ENCODE measurements around the gene ADRM1.

Gene ADRM1

DNA sequence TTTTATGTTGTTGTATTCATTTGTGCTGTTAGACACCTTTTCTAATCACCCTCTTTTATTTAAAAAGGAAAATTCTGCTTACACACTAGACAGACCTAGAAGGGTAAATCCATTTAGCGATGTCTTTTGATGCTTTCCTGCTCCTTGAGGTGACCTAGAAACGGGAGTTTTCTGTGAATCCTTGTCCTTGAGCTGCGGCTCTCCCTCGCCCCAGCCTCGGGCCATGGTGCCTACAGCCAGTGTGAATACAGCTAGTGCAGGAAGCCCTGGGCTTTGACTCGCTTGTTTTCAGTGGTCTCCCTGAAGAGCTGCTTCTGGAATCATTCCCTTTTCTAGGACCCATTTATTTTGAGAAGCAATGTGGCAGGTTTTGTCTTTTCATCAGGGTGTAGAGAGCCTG, 17.6 kb upstream of the ADRM1 start:
- H3K4me3 ChIP-seq (replicated peaks in 1 of 2; ENCODE audit: low read depth in 2 of 2, low read length in 2 of 2): no peak overlapping the region
- no peak for DNase-seq (ENCODE audit: low read depth in 2 of 2)
- TF ChIP-seq, protein P1, sequence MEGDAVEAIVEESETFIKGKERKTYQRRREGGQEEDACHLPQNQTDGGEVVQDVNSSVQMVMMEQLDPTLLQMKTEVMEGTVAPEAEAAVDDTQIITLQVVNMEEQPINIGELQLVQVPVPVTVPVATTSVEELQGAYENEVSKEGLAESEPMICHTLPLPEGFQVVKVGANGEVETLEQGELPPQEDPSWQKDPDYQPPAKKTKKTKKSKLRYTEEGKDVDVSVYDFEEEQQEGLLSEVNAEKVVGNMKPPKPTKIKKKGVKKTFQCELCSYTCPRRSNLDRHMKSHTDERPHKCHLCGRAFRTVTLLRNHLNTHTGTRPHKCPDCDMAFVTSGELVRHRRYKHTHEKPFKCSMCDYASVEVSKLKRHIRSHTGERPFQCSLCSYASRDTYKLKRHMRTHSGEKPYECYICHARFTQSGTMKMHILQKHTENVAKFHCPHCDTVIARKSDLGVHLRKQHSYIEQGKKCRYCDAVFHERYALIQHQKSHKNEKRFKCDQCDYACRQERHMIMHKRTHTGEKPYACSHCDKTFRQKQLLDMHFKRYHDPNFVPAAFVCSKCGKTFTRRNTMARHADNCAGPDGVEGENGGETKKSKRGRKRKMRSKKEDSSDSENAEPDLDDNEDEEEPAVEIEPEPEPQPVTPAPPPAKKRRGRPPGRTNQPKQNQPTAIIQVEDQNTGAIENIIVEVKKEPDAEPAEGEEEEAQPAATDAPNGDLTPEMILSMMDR (IDR thresholded peaks at IDR 0.05; ENCODE audit: low read depth, low read length): no peak

DNA sequence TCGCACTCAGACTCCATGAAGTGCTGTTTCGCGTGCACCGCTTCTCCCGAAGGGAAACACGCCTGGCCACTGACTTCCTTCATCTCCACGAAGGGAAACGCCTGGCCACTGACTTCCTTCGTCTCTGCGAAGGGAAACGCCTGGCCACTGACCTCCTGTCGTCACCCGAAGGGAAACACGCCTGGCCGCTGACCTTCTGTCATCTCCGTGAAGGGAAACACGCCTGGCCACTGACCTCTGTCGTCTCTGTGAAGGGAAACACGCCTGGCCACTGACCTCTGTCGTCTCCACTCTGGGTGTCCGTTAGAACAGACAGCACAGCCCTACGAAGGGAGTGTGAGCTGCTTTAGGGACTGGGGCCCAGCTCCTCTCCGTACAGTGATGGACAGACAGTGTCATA, 17.1 kb upstream of the ADRM1 start:
- H3K4me3 ChIP-seq (replicated peaks in 1 of 2; ENCODE audit: low read depth in 2 of 2, low read length in 2 of 2): no peak overlapping the region
- TF ChIP-seq, protein P1 (IDR thresholded peaks at IDR 0.05; ENCODE audit: low read depth, low read length): no peak
- DNase-seq (ENCODE audit: low read depth in 2 of 2): no peak

DNA sequence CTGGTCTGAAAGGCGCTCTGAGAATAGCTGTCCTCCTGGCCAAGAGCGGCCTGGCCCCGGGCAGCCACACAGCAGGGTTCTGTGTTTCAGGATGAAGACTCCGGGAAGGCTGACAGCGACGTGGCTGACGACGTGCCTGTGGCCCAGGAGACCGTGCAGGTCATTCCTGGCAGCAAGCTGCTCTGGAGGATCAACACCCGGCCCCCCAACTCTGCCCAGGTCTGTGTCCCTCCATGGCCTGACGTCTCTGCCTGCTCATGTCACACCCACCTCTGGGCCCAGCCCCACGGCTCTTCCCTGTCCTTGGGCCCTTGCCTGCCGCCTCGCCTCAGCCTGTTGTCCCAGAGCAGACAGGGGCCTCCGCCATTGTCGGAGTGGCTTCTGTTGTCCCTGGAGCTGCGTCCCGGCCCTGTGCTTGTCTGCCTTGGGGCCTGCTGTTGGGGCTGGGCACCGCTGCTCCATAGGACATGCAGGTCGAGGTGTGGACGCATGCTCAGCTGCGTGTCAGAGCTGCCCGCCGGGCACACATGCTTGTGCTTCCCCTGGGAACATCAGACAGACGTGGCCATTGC, 16.2 kb upstream of the ADRM1 start:
- no peak for DNase-seq (ENCODE audit: low read depth in 2 of 2)
- TF ChIP-seq, protein P1 (IDR thresholded peaks at IDR 0.05; ENCODE audit: low read depth, low read length): no peak

DNA sequence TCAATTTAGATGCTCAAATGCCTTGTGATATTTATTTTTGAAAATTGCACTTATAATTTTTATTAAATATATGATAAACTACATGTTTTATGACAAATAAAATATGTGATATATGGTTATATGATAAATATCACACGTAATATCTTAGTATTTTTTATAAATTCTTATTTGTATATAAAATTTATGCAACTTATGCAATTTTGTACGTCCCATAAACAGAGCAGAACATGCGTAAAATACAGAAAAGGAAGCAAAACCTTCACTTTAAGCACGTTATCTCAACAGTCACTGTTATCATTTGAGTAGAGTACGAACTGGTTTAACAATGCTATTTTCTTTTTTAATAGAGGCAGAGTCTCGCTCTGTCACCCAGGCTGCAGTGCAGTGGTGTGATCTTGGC, 15.7 kb upstream of the ADRM1 start:
- no peak overlapping the region for H3K4me3 ChIP-seq (replicated peaks in 1 of 2; ENCODE audit: low read depth in 2 of 2, low read length in 2 of 2)
- DNase-seq (ENCODE audit: low read depth in 2 of 2): no peak
- TF ChIP-seq, protein P1 (IDR thresholded peaks at IDR 0.05; ENCODE audit: low read depth, low read length): no peak

More for the DNA sequence above, 16.2 kb upstream of the ADRM1 start:
- no peak overlapping the region for H3K4me3 ChIP-seq (replicated peaks in 1 of 2; ENCODE audit: low read depth in 2 of 2, low read length in 2 of 2)

DNA sequence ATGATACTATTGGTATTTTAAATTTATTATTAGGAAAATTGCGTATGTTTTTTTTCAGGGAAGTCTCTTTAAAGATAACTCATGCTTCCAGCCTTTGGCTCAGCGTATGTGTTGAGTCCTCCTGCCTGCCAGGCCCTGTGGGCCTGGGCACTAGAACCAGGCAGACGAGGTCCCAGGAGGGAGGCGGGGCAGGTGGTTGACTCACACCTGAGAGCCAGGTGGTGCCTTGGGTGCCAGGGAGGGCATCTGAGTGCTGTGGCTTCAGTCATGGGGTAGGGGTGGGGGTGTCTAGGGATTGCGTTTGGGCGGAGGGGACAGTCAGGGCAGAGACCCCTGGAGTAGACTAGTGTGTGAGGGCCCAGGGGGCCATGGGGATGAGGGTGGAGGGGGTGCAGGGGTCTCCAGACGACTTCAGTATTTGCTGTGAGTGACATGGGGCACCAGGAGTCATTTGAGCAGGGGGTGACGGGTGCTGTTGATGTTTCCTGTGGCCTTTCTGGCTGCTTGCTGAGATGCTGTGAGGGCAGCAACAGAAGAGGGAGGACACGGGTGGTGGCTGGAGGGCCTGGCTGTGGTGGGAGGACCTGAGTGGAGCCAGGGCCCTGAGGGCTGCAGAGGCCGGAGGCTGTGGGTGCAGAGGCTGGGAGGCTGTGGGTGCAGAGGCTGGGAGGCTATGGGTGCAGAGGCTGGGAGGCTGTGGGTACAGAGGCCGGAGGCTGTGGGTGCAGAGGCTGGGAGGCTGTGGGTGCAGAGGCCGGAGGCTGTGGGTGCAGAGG, 14.8 kb upstream of the ADRM1 start:
- TF ChIP-seq, protein P1 (IDR thresholded peaks at IDR 0.05; ENCODE audit: low read depth, low read length): no peak
- no peak for DNase-seq (ENCODE audit: low read depth in 2 of 2)
- H3K4me3 ChIP-seq (replicated peaks in 1 of 2; ENCODE audit: low read depth in 2 of 2, low read length in 2 of 2): no peak overlapping the region

DNA sequence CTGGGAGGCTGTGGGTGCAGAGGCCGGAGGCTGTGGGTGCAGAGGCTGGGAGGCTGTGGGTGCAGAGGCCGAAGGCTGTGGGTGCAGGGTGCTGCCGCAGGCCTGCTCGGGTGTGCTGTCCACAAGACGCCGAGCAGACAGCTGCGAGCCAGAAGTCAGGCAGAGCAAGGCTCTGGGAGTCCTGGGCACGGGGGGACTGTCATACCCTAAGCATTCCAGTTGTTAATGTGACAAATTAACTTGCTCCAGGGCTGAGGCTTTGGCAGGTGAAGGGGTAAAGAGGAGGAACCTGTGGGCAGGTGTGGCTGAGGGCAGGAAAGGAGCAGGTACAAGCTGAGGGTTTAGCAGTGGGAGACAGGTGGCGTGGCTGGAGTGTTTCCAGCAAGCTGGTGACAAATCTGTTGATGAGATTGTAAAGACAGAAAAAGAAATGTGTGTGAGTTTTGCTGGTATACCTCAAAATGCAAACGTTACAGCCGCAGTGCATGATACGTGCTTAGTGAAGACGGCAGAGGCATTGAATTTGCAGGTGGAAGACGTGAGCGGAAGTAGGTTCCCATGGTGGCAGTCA, 14.2 kb upstream of the ADRM1 start:
- TF ChIP-seq, protein P1 (IDR thresholded peaks at IDR 0.05; ENCODE audit: low read depth, low read length): no peak
- no peak overlapping the region for H3K4me3 ChIP-seq (replicated peaks in 1 of 2; ENCODE audit: low read depth in 2 of 2, low read length in 2 of 2)
- no peak for DNase-seq (ENCODE audit: low read depth in 2 of 2)
